Measurements from ENCODE around the gene TSBP1. TPM values are rescaled to one million over a fixed set of nuclear protein-coding genes. Genes with fewer than 3 reads are reported as not detected.
"Not testable (repeated sequence)": the region's sequence is repeated elsewhere in the genome, so short reads cannot be mapped to it uniquely, and the experiment has no call there.

TSBP1 gene
- total RNA-seq, 2 experiments from 2014 or later: not detected

- H4K20me1 ChIP-seq (ENCODE audit: insufficient read depth, low read length): no peaks in the 10 kb centered on the region
- no TSS peak for BruUV-seq (replicated peaks)
- H3K36me3 ChIP-seq (ENCODE audit: insufficient read depth, low read length): no peaks in the 10 kb centered on the region
- H2AFZ ChIP-seq (ENCODE audit: low read length): no peak overlapping the region
- DNase-seq (ENCODE audit: low spot score): no peak
- ChIA-PET CTCF (ENCODE audit: unreplicated experiment) (no interaction called here), POLR2A (interaction anchor here (0.6 to 0.8 kb wide), 2 partner anchors 41 to 53 kb away, joined by 3 read pairs; no protein-coding TSS in a partner anchor)
- TF ChIP-seq EZH2phosphoT487 (IDR thresholded peaks at IDR 0.05; ENCODE audit: borderline replicate concordance, low read depth, low read length): no peak
- TF ChIP-seq, protein P1, sequence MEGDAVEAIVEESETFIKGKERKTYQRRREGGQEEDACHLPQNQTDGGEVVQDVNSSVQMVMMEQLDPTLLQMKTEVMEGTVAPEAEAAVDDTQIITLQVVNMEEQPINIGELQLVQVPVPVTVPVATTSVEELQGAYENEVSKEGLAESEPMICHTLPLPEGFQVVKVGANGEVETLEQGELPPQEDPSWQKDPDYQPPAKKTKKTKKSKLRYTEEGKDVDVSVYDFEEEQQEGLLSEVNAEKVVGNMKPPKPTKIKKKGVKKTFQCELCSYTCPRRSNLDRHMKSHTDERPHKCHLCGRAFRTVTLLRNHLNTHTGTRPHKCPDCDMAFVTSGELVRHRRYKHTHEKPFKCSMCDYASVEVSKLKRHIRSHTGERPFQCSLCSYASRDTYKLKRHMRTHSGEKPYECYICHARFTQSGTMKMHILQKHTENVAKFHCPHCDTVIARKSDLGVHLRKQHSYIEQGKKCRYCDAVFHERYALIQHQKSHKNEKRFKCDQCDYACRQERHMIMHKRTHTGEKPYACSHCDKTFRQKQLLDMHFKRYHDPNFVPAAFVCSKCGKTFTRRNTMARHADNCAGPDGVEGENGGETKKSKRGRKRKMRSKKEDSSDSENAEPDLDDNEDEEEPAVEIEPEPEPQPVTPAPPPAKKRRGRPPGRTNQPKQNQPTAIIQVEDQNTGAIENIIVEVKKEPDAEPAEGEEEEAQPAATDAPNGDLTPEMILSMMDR (conservative IDR thresholded peaks at IDR 0.05; ENCODE audit: low read length): no peak
- no peak overlapping the region for H3K4me2 ChIP-seq (ENCODE audit: low read length)
- intact Hi-C loops (cut with micrococcal nuclease; ENCODE audit: unreplicated experiment): no loop called here
- H3K4me1 ChIP-seq (ENCODE audit: insufficient read depth, low read length, poor library complexity, severe bottlenecking): no peaks in the 10 kb centered on the region
- no peak overlapping the region for H3K27ac ChIP-seq (ENCODE audit: low read depth, low read length, poor library complexity, severe bottlenecking)
- no peaks in the 10 kb centered on the region for H3K79me2 ChIP-seq (ENCODE audit: insufficient read depth, low read depth, low read length)
- H3K9me2 ChIP-seq (ENCODE audit: insufficient read depth, low read length): no peaks in the 10 kb centered on the region
- H3K4me3 ChIP-seq (ENCODE audit: low read depth, low read length, poor library complexity, severe bottlenecking): no peak overlapping the region
- no peaks in the 10 kb centered on the region for H3K9me3 ChIP-seq (ENCODE audit: low read length)
Measured at GRCh38 chr6:32370505-32370904, 1.2 kb downstream of the TSBP1 start.

DNA sequence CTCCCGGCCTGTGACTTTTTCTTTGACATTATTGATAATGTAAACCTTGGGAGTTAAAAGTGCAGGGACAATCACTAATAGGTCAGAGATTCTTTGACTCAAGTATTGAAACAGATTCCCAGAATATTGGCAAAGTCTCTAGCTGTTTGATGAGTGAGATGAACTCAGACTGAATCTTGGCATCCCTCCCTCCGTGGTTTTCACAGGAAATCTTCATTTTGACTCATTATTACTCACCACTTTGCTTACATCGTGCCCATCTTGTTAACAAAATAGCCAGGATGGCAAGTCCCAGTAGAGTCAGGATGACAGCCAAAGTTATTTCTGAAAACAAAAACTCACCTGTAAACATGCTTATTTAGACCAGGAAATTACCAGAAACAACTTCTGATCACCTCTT lies 2.0 kb downstream of the TSBP1 start:
- Histone ChIP-seq H3K4me1 (ENCODE audit: insufficient read depth, low read length, poor library complexity, severe bottlenecking) (no peaks in the 10 kb centered on the region), H3K36me3 (ENCODE audit: insufficient read depth, low read length) (no peaks in the 10 kb centered on the region), H3K9me2 (ENCODE audit: insufficient read depth, low read length) (no peaks in the 10 kb centered on the region), H3K27ac (ENCODE audit: low read depth, low read length, poor library complexity, severe bottlenecking) (no peak overlapping the region), H4K20me1 (ENCODE audit: insufficient read depth, low read length) (no peaks in the 10 kb centered on the region), H3K4me3 (ENCODE audit: low read depth, low read length, poor library complexity, severe bottlenecking) (no peak overlapping the region), H3K9me3 (ENCODE audit: low read length) (no peaks in the 10 kb centered on the region), H2AFZ (ENCODE audit: low read length) (no peak overlapping the region), H3K4me2 (ENCODE audit: low read length) (no peak overlapping the region), H3K79me2 (ENCODE audit: insufficient read depth, low read depth, low read length) (no peaks in the 10 kb centered on the region)
- TF ChIP-seq EZH2phosphoT487 (IDR thresholded peaks at IDR 0.05; ENCODE audit: borderline replicate concordance, low read depth, low read length): no peak
- TF ChIP-seq, protein P1 (conservative IDR thresholded peaks at IDR 0.05; ENCODE audit: low read length): no peak
- no peak for DNase-seq (ENCODE audit: low spot score)
- ChIA-PET CTCF (ENCODE audit: unreplicated experiment) (no interaction called here), POLR2A (interaction anchor here (0.6 kb wide), 1 partner anchor 73 kb away, joined by 3 read pairs; no protein-coding TSS in a partner anchor)
- no TSS peak for BruUV-seq (replicated peaks)
- intact Hi-C loops (cut with micrococcal nuclease; ENCODE audit: unreplicated experiment): no loop called here

- ChIA-PET CTCF (ENCODE audit: unreplicated experiment) (no interaction called here), POLR2A (no interaction called here)
- no peaks in the 10 kb centered on the region for H3K9me2 ChIP-seq (ENCODE audit: insufficient read depth, low read length)
Measured at GRCh38 chr6:32367644-32368043, 4.1 kb downstream of the TSBP1 start.

DNA sequence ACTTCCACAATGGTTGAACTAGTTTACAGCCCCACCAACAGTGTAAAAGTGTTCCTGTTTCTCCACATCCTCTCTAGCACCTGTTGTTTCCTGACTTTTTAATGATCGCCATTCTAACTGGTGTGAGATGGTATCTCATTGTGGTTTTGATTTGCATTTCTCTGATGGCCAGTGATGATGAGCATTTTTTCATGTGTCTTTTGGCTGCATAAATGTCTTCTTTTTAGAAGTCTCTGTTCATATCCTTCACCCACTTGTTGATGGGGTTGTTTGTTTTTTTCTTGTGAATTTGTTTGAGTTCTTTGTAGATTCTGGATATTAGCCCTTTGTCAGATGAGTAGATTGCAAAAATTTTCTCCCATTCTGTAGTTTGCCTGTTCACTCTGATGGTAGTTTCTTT lies 12.5 kb downstream of the TSBP1 start:
- H3K79me2 ChIP-seq (ENCODE audit: insufficient read depth, low read depth, low read length); intact Hi-C loops (cut with micrococcal nuclease; ENCODE audit: unreplicated experiment); H3K9me3 ChIP-seq (ENCODE audit: low read length); H3K9me2 ChIP-seq (ENCODE audit: insufficient read depth, low read length); H3K36me3 ChIP-seq (ENCODE audit: insufficient read depth, low read length); H2AFZ ChIP-seq (ENCODE audit: low read length); H3K4me2 ChIP-seq (ENCODE audit: low read length); H4K20me1 ChIP-seq (ENCODE audit: insufficient read depth, low read length); H3K27ac ChIP-seq (ENCODE audit: low read depth, low read length, poor library complexity, severe bottlenecking); BruUV-seq (replicated peaks); H3K4me3 ChIP-seq (ENCODE audit: low read depth, low read length, poor library complexity, severe bottlenecking); H3K4me1 ChIP-seq (ENCODE audit: insufficient read depth, low read length, poor library complexity, severe bottlenecking); CTCF ChIA-PET (ENCODE audit: unreplicated experiment); DNase-seq (ENCODE audit: low spot score); POLR2A ChIA-PET: not testable (repeated sequence)

More at GRCh38 chr6:32367644-32368043, 4.1 kb downstream of the TSBP1 start:
- no peak overlapping the region for H2AFZ ChIP-seq (ENCODE audit: low read length)
- no peak overlapping the region for H3K27ac ChIP-seq (ENCODE audit: low read depth, low read length, poor library complexity, severe bottlenecking)
- no peaks in the 10 kb centered on the region for H3K79me2 ChIP-seq (ENCODE audit: insufficient read depth, low read depth, low read length)
- BruUV-seq (replicated peaks): no TSS peak
- no peak for DNase-seq (ENCODE audit: low spot score)
- H3K4me2 ChIP-seq (ENCODE audit: low read length): no peak overlapping the region
- H3K4me3 ChIP-seq (ENCODE audit: low read depth, low read length, poor library complexity, severe bottlenecking): no peak overlapping the region
- intact Hi-C loops (cut with micrococcal nuclease; ENCODE audit: unreplicated experiment): no loop called here
- no peaks in the 10 kb centered on the region for H4K20me1 ChIP-seq (ENCODE audit: insufficient read depth, low read length)
- H3K36me3 ChIP-seq (ENCODE audit: insufficient read depth, low read length): no peaks in the 10 kb centered on the region
- H3K4me1 ChIP-seq (ENCODE audit: insufficient read depth, low read length, poor library complexity, severe bottlenecking): no peaks in the 10 kb centered on the region
- no peaks in the 10 kb centered on the region for H3K9me3 ChIP-seq (ENCODE audit: low read length)
- TF ChIP-seq EZH2phosphoT487 (IDR thresholded peaks at IDR 0.05; ENCODE audit: borderline replicate concordance, low read depth, low read length): no peak
- TF ChIP-seq, protein P1 (conservative IDR thresholded peaks at IDR 0.05; ENCODE audit: low read length): no peak
